ENCODE results near the gene MAP3K5.
"Not testable (repeated sequence)": the region's sequence is repeated elsewhere in the genome, so short reads cannot be mapped to it uniquely, and the experiment has no call there.

The MAP3K5 gene

DNA sequence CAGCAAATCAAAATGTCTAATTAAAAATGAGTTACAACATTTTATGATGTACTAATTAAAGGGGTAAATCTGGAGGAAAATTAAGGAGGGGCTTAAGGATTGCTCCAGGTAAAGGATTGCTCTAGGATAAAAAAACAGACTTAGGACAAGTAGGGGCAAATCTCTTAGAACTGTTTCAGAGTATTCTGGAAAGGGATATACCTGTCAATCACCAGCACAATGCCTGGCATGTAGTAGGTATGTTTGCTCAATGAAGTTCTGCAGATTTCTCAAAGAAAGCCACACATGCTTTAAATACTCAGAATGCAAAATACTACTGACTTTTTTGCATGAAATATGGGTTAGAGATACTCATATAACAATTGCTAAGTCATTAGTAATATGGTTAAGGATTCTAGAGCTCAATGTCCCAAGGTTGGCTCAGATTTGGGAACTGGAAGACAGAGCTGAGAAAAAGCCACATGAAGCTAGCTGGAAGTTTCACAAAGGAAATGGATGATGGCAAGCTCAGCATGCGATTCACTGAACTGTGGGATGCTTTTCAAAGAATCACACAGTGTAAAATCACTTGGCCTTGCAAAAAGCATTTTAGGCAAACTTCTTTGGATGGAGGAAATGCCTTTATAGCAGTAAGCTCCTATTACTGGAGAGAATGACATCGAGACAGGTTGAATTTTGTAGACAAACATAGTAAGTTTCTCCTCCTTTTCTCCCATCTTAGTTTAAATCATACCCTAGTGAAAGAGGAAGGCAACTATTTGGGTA is 72.8 kb downstream of the MAP3K5 start:
- DNase-seq: no peak

DNA sequence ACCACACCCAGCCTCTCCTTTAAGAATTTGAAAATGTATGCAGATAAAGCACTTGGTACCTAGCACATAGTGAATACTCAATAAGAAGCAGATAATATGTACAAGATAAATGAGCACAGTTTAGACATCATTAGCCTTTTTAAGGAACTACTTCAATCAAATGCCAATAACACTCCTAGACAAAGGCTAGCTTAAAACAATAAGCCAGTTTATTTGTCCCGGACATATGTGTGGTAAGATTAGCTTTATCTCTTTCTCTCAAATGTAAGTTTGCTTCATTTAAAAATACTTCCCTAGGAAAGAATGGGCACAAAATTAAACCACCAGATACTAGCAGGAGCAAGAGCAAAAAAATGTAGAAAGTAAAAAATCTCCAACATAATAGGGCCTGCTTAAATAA is 73.8 kb downstream of the MAP3K5 start:
- DNase-seq: no peak

DNA sequence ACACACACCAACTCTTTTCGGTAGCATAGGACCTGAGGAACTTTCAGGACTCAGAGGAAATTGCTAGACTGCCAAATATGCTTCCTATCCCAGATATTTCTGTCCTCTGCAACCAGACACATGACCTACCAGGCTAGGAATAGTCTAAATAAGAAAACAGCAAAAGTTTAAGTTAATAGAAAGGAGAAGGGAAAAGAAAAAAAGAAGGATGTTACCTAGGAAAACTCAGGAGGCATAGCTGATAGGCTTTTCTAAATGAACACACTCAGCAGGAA is 74.6 kb downstream of the MAP3K5 start:
- DNase-seq: no peak

DNA sequence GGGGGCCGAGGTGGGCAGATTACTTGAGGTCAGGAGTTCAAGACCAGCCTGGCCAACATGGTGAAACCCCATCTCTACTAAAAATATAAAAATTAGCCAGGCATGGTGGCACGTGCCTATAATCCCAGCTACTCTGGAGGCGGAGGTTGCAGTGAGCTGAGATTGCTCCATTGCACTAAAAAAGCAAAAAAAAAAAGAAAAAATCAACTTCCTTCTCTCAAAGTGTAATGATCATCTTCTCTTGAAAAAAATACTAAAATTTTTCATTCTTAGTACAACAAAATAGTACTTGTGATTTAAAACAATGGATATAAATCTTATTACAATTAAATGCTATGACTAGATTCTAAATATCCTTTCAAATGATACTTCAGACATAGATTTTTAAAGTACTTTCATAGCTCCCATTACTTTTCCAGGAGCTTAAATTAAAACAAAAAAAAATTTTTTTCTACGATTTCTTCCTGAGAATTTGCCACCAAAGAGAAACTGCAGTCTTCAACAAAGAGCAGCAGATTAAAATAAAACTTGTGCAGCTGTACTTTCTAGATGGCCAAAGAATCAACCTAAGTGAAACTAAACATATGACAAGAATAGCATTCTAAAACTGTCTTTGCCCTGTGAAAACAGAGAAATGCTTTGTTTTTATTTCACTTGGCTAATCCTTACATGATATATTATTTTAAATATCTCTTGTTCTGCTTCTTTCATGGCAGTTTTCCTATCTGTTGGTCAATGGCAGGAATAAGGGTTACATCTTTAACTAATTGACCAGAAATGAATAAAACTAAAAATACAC is 75.2 kb downstream of the MAP3K5 start:
- DNase-seq: no peak

DNA sequence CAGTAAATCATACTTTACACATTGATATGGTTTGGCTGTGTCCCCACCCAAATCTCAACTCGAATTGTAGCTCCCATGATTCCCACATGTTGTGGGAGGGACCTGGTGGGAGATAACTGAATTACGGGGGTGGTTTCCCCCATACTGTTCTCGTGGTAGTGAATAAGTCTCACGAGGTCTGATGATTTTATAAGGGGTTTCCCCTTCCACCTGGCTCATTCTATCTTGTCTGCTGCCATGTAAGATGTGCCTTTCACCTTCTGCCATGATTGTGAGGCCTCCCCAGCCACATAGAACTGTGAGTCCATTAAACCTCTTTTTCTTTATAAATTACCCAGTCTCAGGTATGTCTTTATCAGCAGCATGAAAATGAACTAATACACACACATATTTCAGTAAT is 79.6 kb downstream of the MAP3K5 start:
- DNase-seq: not testable (repeated sequence)

DNA sequence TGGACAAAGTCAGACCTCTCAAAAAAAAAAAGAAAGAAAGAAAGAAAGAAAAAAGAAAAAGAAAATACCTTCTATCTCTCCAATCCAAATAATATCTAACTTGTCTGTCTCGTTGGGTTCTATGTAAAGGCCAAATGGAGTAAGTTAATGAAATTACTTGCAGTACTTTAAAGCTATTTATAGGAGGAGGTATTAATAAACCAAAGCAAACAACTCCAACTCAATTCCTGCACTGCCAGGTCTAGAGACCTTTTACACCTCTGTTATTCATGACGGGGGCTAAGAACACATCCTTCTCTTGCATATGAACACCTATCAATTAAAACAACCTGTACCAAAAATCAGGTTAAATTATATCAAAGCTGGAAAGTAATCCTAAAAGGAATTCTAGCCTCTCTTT is 80.6 kb downstream of the MAP3K5 start:
- no peak for DNase-seq

DNA sequence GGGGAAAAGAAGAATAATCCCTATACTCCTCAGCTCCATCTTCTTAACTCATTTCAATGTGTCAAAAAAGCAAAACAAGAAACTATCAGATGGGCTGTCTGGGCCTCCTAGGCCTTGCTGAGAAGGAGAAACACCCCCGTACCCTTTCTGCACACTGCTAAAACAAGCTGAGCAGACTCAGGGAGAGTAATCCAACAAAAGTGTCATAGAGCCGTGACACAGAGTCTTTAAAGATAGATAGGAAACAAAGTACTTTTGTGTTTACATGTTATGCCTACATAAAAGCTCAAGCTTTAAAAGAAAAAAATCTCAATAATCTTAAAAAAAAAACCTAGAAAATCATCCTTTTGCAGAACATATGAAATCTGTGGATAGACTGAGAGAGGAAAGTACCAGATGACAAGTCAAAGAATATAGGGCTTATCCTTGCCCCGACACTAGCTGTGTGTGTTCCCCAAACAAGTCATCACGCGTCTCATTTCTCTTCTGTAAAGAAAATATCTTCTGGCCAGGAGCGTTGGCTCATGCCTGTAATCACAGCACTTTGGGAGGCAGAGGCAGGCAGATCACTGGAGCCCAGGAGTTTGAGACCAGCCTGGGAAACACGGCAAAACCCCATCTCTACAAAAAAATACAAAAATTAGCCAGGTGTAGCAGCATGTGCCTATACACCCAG is 81.3 kb downstream of the MAP3K5 start:
- no peak for DNase-seq

DNA sequence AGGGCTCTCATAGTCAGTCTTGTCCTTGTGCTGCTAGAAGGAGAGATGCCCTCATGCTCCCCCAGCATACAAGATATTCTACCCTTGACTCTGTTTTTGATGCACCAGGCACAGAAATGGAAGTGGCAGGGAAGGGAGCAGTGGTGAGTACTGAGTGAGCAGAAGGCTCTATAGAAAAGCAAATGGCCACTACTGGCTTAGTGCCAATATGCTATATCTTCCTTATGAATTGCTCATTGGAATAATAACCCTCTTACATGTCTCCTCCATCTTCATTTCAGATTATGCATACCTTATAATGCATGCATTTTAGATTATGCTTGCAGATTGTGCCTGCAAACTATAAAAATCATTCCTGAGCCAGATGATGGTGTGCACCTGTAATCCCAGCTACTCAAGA is 82.8 kb downstream of the MAP3K5 start:
- DNase-seq: no peak

DNA sequence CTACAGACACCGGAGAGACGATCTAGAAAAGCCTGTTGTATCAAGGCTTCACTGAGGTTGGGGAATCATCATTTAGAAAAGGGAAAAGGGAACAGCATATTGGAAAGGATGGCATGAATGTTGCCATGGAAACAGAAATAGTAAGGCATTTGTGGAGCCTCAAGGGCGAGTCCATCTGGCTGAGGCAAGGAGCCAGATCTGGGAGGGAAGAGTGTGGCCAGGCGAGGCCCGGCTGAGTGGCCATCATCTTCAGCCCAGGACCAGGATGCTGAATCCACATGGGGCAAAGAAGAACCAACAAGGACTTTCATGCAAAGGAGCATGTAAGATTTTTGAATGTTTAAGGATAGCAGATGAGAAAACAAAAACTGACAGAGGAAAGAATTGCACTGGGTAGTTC is 85.8 kb downstream of the MAP3K5 start:
- DNase-seq: no peak

DNA sequence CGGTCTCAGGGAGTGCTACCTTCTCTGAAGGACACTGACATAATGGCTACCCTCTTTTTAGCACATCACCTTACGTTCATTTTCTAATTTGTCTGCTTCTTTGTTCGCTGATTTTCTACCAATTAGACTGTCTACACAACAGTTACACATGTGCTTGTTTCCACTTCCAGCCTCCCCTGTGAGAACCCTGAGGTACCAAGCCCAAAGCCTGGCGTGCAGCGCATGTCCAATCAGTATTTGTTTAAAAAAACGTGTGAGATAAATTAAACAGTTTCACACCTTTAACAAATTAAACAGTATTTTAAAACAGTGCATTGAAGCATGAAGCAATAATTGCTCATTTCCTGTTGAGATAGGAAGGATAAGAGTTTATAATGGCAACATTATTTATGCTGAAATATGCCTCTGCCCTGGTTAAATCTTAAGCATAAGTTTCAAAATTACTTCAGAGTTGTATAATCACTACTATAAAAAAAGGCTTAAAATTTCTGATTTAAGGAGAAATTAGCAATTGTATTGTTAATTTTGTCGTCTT is 88.9 kb downstream of the MAP3K5 start:
- no peak for DNase-seq

DNA sequence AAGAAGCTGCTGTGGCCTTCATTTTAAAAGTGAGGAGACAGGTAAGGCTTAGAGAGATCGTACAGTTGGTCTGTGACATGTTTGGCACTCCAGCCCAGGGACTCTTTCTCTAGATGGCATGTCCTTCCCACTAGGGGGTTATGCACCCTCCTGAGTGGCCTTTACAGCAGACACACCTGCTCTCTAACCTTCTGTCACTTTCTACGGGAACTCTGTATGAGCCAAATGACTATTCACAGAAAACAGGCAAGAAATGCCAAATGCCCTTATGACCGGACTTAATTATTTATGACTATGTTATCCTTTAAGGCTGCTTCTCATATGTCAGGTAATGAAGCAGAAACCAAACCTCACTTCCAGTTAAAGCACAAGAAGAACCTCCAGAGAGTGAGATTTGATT is 91.2 kb downstream of the MAP3K5 start:
- no peak for DNase-seq

DNA sequence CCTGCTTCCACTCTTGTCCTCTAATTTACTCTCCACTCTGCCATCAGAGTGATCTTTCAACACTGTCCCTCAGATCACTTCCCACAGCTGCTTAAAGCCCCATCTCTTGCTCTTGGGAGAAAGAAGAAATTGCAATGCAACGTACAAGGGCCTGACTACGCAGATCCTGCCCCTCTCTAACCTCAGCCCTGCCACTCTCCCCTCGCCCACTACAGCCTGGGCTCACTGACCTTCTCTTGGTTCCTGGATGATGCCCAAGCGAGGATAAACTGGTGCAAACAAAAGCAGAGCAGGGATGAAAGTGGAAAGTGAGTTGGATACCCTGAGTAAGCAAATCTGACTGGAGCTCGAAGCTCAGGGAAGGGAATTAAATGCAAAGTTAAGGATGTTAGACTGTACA is 92.9 kb downstream of the MAP3K5 start:
- no peak for DNase-seq

DNA sequence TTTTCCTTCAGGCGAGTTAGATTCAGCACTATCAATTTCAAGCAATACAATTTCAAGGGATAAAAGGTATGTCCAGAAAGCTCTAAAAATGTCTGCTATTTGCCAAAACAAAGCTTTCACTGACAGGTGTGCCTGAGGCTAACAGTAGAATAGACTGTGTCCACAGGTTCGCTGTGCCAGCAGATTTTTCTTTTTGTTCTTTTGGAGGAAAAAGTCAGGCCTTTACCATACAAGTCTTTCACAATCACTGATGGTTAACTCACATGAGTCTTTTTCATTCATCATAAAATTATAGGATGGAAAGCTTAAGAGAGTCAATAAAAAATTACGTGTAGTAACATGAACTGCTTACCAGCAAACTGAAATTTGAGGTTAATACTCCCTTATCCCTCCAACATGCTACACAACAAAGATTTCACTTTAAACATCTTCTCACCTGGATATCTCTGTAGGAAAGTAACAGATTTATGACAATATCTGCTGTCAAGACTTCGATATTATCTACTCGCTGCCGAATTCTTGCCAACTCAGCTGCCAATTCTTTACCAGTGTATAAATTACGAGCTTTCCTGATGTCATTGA is 95.4 kb downstream of the MAP3K5 start:
- DNase-seq: no peak

DNA sequence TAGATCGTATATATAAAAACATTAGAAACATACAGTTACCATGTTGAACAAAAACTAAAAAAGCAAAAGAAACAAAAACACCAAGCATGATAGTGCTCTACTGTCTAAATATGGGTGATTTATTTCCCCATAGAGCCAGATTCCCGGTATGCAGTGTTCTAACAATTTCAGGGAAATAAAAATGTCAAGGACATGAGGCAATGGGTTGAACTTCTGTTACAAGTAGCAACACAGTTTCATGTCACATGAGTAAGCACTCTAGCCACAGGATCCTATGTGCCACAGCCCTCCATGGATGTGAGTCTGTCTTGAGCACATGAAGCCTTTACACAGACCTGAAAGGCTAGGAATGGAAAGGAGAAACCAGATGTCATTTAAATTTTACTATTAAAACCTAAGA is 96.0 kb downstream of the MAP3K5 start:
- no peak for DNase-seq

DNA sequence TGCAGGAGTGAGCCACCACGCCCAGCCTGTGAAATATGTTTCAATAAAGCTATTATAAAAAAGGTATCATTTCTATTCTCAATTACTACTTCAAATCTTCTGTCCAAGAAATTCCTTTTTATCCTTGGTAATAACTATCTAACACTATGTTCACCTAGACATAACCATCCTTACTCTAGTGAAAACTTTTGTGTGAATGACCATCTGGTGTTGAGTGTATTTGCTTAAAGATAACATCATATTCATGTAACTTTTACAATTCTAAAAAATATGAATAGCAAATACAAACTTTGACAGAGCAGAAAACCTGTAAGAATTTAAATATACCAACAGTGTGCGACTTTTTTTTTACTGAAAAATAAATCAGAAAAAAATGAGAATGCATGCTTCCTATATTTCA is 96.9 kb downstream of the MAP3K5 start:
- DNase-seq: no peak

DNA sequence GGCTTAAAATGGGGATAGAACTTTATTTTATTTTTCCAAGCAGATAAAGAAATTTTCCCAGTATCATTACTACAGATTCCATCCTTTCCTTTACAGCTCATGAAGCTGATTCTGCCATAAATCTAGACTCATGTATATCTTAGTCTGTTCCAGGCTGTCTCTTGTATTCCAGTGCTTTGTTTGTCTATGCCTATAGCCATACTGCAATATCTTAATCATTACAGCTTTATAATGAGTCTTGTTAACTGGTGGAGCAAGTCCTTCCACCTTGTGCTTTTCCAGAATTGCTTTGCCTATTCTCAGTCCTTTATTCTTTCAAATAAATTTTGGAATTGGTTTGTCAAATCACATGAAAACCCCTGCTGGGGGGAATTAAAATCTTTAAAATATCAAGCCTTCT is 99.2 kb downstream of the MAP3K5 start:
- no peak for DNase-seq

DNA sequence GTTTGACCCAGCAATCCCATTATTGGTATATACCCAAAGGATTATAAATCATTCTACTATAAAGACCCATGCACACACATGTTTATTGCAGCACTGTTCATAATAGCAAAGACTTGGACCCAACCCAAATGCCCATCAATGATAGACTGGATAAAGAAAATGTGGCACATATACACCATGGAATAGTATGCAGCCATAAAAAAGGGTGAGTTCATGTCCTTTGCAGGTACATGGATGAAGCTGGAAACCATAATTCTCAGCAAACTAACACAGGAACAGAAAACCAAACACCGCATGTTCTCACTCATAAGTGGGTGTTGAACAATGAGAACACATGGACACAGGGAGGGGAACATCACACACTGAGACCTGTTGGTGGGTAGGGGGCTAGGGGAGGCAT is 104.4 kb downstream of the MAP3K5 start:
- not testable (repeated sequence) for DNase-seq

DNA sequence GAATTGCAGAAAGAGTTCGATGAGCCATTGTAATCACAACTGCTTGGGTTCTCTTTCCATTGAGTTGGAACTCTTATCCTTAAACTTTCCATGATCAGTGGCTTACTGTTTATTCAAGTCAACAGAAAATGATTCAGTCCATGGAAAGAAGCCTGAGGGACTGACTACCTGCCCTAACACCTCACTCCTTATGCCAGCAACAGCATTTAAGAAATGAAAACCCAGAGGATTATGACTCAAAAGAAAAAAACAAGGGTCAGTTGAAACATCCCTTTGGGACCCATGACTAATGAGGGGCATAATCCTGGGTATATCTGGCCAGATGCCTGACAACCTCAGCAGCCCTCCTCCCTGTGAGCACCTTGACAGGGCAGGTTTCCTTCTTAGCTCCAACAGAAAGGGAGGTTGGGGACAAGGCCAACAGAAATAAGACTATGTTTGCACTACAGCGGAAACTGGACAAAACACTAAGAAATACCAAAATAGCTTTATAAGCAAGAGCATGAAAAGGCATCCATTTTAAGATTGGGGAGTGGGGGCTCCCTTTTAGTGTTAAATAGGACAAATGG is 106.7 kb downstream of the MAP3K5 start:
- DNase-seq: no peak

DNA sequence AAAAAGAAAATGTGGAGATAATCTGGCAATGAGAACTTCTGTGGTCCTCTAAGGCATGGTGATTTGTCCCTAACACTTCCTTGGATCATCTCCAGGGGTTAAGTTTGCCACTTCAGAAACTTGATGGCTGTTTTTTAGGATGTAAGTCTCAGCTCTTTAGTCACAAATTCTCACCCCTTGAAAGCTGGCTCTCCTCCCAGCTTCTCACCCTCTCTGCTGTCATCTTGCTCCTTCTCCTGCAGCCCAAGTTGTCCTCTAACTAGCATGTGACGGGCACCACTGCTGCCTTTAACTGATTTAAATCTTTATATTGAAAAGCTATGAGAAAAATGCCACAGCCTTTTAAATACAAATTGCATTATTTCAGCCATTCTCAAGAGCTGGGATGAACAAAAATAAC is 107.8 kb downstream of the MAP3K5 start:
- no peak for DNase-seq

DNA sequence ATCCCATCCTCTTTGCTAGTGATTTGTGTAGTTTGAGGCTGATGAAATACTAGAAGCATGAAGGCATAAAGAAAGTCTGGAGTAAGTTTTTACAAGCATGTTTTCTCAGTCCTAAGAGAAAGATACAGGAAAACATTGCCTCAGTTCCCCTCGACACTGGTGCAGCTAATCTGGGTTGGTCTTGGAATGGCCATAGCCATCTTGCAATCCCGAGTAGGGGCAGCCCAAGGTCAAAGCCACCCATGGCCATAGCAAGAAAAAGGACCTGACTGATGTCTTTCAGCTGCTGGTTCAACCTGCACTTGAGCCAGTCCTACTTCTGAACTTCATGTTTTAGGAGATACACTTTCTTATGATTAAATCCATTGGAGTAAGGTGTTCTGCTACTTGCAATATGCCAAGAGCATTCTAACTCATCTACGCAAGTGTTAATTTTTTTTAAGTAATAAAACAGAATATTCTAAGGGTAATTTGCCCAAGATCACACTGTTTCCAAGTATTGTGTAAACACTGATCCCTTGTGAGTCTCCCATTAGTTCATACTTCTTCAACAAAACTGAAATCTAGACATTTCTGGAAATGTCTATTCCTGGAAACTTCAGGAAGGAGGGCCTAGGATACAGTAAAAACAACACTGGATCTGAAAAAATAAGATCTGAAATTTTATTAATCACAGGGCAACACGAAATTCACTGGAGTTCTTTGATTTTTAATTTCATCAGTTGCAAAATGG is 108.9 kb downstream of the MAP3K5 start:
- DNase-seq: no peak

DNA sequence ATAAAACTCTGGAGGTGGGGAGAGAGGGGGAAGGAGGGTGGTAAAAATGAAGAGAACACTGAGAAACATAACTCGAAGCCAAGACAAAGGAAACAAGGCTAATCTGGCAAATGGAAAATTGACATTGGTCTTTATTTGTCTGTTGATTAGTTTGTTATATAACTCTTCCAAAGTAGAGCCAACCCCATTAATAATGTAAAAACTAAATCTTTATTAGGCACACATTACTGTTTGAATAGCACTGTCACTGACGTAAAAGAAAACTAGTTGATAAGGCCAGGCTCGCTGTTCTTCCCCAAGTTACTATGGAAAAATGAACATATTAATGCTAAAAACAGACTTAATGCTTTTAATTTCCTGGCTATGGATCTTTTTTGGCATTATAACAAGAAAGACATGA is 110.0 kb downstream of the MAP3K5 start:
- no peak for DNase-seq

DNA sequence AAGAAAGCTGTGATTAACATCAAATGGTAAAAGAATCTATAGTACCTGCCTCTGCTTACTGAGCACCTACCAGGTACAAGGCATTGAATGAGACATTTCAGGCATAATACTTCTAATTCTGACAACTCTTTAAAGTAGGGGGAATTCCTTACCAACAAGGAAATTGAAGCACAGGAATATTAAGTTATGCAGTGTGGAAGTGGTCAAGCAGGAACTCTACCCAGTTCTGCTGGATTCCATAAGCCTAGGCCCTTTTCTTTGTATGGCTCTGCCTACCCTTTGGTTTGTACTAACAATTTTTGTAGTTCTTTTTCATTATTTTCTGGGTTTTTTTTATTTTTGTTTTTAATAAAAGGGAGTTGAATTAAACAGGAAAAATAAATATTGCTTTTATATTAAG is 114.5 kb downstream of the MAP3K5 start:
- no peak for DNase-seq

DNA sequence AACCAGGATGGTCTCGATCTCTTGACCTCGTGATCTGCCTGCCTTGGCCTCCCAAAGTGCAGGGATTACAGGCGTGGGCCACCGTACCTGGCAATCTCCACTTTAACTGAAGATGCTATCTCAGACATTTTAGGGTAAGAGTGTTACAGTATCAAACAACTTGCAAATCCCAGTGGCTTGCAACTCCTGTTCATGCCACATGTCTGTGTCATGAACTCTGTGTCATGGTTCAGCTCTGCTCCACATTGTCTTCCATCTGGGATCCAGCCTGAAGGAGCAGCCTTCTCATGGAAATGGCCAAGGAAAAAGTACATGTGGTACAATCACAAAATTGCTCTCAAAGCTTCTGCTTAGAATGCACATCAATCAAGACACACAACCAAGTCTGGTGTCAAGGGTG is 114.9 kb downstream of the MAP3K5 start:
- no peak for DNase-seq

Measured in activated CD4-positive, alpha-beta T cell treated with anti-CD3 and anti-CD28 coated beads for 48 hours (primary cell).